Stimulated activated CD8-positive, alpha-beta memory T cell treated with anti-CD3 and anti-CD28 coated beads, Interleukin-12 subunit alpha, Interleukin-12 subunit beta, amount 100 ng/mL, for 4 hours (primary cell): Measurements from ENCODE around the gene ATG2A.
A peak's percentile ranks its signal among the peaks of the same experiment; 100 is the strongest.

Experiments used
- DNase-seq: peaks from one replicate; pipeline ENCODE4 v3.0.0-alpha.2; 2020; ENCODE audit warnings: low read depth

The ATG2A gene

GRCh38 chr11:64916775-64917662 is at the start of gene ATG2A:
Gene ATG2A (minus strand): TSS chr11:64917209. CDS start chr11:64917135, 74 bp downstream.
- DNase-seq: peak; percentile 97

- no peak for DNase-seq
Observed at GRCh38 chr11:64963072-64963631, 46.1 kb upstream of the ATG2A start.

GRCh38 chr11:64960719-64961118 is 43.7 kb upstream of the ATG2A start:
- DNase-seq: no peak

DNA sequence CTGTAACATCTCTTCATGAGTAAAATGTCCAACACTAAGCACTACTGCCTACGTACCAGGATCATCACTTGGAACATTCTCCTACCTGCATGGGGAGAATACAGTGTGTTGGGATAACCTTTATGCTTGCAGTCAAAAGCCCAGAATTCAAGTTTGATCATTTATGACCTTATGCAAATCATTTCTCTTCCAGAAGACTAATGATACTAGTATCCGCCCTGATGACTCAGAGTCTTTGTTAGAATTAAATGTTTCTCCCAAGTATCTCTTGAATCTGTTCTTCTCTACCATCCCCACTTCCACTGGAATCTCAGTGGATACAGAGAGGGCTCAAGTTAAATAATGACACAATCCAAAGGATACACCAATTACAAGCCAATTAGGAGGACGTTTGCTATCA is 42.5 kb upstream of the ATG2A start:
- no peak for DNase-seq

DNA sequence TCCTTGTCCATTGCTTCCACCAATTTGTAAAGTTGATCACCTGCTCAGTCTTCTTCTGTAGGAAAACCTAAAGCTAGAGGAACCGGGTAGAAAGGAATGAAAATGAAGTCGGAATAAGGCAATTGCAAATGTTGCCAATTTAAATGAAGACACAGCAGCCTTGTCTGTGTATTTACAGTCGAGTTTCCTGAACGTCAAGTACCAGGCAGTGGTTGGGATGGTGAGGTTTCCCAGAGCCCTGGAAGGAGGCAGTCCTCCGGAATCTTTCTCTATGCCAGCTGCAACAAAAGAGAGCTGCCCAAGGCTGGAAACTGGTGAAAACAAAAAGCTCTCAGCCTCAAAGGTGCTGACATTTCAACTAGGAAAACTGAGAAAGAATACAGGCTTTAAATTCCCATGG is 37.2 kb upstream of the ATG2A start:
- DNase-seq: no peak

DNA sequence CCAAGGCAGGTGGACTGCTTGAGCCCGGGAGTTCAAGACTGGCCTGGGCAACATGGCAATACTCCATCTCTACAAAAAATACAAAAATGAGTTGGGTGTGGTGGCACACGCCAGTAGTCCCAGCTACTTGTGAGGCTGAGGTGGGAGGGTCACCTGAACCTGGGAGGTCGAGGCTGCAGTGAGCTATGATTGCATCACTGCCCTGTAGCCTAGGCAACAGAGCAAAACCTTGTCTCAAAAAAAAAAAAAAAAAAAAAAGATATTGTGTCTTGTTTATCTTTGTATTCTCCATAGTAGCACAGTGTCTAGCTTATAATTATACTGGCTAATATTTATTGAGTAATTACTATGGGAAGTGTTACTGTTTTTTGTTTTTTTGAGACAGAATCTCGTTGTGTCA is 34.5 kb upstream of the ATG2A start:
- DNase-seq: no peak

DNA sequence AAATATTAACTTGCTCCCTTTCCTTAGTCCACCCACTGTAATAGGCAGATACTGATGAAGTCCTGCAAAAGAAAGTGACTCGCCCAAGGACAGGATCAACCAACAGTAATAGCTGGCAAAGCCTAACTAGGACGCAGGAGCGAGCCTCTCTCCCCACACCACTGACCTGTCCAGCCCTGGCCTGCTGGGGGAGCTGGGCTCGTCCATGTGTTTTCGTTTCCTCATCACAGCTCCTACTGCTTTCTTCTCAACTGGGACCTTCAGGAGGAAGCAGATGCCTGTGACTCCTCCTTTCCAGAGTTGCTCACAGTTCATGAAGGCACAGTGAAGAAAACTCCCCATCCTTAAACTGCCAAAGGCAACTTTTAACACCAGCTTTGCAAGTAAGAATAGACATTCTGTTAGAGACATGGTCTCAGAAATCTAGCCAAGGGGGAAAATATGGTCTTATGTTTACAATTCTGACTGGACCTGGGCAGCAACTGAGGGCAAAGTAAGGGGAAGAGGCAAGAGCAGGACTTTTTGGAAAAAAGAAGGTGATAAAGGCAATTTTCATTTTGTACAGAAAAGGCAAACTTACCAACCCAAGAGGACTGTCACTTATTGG is 30.3 kb upstream of the ATG2A start:
- no peak for DNase-seq

- DNase-seq: no peak
Observed at GRCh38 chr11:64936539-64936938, 19.5 kb upstream of the ATG2A start.

DNA sequence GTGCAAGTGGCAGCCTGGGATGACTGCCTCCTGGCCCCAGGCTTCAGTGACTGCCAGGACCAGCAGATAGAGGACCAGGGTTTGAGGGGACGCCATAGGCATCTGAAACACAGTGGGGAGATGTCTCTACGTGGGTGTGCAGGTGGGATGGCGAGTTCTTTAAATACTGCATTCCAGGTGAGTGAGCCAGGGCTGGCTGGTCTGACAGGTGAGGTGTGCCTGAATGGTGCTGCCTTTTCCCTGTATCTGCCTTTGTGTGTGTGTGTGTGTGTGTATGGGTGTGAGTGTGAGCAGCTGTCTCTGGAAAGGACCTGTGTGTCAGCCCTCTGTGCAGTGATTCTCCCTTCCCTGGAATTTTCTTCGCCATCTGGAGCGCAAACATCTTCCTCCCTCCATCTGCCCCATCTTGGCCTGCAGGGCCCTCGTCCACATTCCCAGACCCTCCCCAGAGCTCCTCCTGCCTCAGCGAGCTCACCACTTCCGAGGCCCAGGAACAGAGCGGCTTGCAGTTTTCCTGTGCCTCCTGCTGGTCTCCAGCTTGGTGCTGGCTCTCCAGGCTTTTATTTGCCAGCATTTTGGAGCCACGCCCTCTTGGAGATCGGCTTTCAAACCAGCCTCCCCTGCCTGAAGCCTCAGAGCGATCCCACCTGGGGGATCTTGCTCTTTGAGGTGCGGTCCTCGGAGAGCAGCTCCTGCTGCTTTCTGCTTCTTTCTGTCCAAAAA is 18.5 kb upstream of the ATG2A start, which contains the start of gene GPHA2:
Gene GPHA2, minus strand, starts transcription at position 535 of the 723 bp plus-strand sequence. Its CDS starts 433 bp downstream, at position 102.
- DNase-seq: no peak

GRCh38 chr11:64934682-64935358 is 17.8 kb upstream of the ATG2A start:
- DNase-seq: no peak

DNA sequence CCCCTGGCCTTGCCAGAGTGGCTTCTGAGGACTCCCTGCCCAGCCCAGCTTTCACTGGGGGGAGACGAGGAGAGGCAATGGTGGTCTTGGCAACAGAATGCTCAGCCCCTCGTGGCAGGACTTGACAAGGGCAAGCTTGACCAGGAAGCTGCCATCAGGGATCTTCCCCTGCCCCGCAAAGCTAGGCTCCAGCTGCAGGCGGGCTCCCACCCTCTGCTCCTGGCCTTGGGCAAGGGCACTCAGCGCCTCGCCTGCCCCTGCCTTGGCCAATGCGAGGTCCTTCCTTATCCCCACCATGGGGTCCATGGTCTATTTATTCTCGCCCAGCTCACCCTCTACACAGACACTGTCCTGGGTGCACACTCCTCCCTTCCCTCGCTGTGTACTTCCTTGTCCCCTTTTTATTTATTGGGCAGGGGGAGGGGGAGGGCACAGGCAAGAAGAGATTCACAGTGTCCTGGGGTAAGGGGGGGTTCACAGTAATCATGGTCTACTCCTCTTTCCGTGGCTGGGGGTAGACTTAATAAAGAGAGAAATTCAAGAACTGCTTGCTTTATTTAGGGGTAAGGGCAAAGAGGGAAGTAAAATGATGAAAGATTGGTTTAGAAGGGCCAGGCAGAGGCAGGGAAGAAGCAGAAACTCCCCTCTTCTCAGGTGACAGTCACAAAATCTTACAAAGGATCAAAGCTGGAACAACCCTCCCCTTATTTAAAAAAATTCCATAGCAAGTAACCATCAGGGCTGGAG is 17.1 kb upstream of the ATG2A start:
- DNase-seq: no peak

DNA sequence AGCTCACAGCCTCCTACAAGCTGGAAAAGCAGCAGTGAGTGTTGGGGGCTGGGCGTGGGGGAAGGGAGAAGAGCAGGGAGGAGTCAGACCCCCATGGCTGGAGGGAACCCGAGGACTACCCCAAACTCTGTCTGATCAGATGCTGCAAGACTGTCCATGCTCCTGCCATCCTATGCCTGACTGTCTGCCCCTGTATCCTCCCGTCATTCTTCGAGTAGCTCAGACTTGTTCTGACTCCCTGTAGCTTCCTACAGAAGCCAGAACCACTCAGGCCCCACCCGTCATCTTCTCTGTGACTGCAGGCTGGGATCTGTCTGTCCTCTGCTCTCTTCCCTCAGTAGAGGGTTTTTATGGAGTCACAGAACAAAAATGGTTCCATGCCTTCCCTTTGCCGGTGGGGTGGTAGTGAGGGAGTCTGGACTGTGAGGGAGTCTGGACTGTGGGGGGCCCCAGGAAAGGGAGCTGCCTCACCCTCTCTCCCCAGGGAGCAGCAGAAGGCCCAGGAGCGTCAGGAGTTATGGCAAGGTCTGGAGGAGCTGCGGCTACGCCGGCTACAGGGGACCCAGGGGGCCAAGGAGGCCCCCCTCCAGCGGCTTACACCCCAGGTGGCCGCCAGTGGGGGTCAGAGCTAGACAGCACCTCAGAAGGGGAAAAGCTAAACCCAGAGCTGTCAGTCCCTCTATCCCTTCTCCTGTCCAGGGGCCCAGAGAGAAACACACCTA is 16.4 kb upstream of the ATG2A start:
- no peak for DNase-seq

DNA sequence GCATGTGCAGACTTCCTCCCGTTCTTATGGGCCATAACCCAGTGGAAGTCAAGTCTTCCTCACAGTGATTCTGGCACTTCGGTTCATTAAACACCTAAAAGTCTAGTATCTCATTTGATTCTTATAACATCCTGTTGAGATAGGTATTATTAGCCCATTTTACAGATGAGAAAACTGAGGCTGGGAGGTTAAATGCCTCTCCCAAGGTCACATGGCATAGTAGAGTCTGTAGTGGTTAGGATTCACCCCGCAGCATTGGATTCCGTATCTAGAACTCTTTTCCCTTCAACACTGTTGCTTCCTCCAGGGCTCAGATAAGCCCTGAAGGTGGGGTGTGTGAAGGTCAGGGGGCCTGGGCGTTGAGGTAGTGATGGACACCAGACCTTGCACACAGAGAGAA is 15.3 kb upstream of the ATG2A start:
- DNase-seq: no peak

DNA sequence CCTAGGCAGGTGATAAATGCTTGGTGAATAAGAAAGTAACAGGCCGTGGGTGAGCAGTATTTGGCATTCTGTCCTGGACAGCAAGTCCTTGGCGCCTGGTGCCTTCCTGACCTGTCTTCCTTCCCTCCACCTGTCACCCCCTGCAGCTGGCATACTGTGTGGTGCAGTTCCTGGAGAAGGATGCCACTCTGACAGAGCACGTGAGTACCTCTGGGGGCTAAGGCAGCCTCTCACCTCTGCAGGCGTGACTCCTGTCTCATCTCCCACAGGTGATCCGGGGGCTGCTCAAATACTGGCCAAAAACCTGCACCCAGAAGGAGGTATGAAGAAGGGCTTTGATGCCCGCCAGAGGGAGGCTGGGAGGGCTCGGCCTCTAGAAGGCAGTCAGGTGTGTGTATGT is 14.3 kb upstream of the ATG2A start:
- DNase-seq: no peak

GRCh38 chr11:64930340-64930739 is 13.3 kb upstream of the ATG2A start:
- no peak for DNase-seq

DNA sequence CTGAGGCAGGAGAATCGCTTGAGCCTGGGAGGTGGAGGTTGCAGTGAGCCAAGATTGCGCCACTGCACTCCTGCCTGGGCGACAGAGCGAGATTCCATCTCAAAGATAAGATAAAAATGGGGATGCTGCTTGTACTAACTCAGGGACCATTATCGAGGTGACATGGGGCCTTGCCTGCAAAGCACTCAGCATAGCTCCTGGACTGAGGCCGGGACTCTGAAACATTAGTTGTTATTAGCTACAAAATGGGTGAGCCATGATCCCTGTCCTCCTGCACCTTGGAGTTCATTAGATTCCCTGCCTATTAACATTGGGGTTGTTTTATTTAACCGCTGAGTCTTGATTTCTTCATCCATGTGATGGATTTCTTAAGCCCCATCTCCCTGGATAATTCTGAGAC is 12.6 kb upstream of the ATG2A start:
- no peak for DNase-seq

DNA sequence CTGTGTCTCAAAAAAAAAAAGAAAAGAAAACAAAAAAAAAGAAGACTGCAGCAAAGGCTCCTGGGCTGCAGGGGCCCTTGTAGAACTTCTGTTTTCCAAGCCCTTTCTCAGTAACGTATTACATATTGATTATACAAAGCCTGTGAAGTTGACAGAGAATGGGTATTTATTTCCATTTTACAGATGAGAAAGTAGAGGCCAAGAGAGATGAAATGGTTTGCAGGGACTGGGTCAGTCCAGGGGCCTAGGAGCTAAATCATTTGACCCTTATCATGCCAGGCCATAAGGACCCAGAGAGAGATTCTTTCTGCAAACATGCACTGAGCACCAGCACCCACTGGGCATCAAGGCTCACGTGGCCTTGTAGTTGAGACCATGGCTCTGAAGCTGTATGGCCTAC is 11.9 kb upstream of the ATG2A start:
- no peak for DNase-seq

DNA sequence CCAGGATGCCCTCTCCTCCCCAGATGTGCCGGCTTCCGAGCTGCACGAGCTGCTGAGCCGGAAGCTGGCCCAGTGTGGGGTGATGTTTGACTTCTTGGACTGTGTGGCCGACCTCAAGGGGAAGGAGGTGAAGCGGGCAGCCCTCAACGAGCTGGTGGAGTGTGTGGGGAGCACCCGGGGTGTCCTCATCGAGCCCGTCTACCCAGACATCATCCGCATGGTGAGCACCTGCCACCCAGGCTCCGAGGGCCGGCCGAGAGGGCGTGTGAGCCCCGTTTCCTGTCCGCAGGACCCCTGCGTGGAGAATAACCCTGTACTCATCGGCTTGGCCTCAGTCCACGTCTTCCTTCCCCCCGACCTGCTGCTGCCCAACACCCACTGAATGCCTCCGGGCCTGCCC is 9.7 kb upstream of the ATG2A start:
- DNase-seq: no peak

DNA sequence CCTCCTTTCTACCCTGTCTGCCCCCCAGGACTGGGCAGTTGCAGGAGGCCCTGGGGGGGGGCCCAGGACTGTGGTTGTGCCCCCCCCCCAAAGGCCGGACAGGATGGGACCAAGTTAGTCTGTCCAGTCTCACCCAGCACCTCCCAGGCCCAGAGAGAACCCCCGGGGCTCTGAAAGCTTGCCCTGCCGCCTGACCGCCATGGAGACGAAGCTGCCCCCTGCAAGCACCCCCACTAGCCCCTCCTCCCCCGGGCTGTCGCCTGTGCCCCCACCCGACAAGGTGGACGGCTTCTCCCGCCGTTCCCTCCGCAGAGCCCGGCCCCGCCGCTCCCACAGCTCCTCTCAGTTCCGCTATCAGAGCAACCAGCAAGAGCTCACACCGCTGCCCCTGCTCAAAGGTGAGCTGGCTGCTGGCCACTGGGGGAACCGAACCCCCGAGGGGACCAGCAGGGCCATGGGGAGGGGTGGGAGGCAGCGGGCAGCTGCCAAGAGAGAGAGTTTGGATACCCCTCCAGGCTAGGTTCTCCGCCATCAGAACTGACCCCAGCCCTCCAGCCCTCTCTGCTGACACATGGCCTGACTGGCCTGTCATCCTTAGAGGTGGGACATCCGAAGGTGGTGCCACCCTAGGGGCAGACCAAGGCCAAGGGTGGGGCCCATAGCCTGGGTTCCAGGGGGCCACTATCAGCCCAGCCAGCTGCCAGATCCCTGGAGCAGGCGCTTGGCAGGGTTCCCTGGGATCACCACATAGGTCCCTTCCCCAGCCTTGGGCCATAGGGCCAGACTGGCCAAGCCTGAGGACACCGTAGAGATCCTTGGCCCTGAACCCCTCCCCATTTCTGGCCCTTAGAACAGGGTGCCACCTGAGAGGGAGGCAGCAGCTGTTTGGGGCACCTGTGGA is 8.8 kb upstream of the ATG2A start:
- no peak for DNase-seq

DNA sequence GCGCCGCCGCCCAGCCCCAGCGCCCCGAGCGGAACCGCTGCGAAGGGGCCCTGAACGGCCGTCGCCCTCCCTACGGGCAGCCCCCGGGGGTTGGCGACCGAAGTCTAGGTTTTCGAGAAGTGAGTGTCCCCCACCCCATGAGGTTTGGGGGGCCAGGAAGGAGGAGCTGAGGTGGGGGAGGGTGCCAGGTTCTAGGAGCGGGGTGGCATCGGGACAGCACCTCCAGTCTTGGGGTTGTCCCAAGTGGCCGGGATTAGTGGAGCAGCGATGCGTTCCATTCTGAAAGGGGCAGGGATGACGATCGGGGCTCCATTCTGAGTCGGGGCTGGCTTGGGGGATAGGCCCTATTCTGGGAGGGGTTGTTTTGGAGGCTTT is 7.9 kb upstream of the ATG2A start:
- DNase-seq: no peak
